ENCODE results near the gene RPTOR.

The RPTOR gene

GRCh38 chr17:80876950-80877728 lies 332.5 kb downstream of the RPTOR start:
- no peak for DNase-seq (ENCODE audit: low read depth, low spot score)

- DNase-seq (ENCODE audit: low read depth, low spot score), result no peak
These were observed 333.2 kb downstream of the RPTOR start for GRCh38 chr17:80877729-80878303.

GRCh38 chr17:80878876-80879722 lies 334.5 kb downstream of the RPTOR start:
- DNase-seq (ENCODE audit: low read depth, low spot score), result no peak

GRCh38 chr17:80879723-80880647 lies 335.3 kb downstream of the RPTOR start:
- no peak for DNase-seq (ENCODE audit: low read depth, low spot score)

- no peak for DNase-seq (ENCODE audit: low read depth, low spot score)
These were observed 336.0 kb downstream of the RPTOR start for GRCh38 chr17:80880648-80880985.

- no peak for DNase-seq (ENCODE audit: low read depth, low spot score)
These were observed 336.7 kb downstream of the RPTOR start for GRCh38 chr17:80881306-80881705.

GRCh38 chr17:80882323-80882722 lies 337.7 kb downstream of the RPTOR start:
- DNase-seq (ENCODE audit: low read depth, low spot score), result no peak

GRCh38 chr17:80882926-80883685 lies 338.5 kb downstream of the RPTOR start:
- DNase-seq (ENCODE audit: low read depth, low spot score), result no peak

GRCh38 chr17:80883831-80884735 lies 339.4 kb downstream of the RPTOR start:
- DNase-seq (ENCODE audit: low read depth, low spot score), result no peak

GRCh38 chr17:80884811-80885210 lies 340.2 kb downstream of the RPTOR start:
- DNase-seq (ENCODE audit: low read depth, low spot score), result no peak

GRCh38 chr17:80885947-80886582 lies 341.4 kb downstream of the RPTOR start:
- no peak for DNase-seq (ENCODE audit: low read depth, low spot score)

- no peak for DNase-seq (ENCODE audit: low read depth, low spot score)
These were observed 342.3 kb downstream of the RPTOR start for GRCh38 chr17:80886641-80887573.

- no peak for DNase-seq (ENCODE audit: low read depth, low spot score)
These were observed 343.1 kb downstream of the RPTOR start for GRCh38 chr17:80887639-80888175.

- DNase-seq (ENCODE audit: low read depth, low spot score), result no peak
These were observed 343.9 kb downstream of the RPTOR start for GRCh38 chr17:80888276-80889160.

GRCh38 chr17:80889231-80890195 lies 344.9 kb downstream of the RPTOR start:
- DNase-seq (ENCODE audit: low read depth, low spot score), result peak; percentile 39
